Mesodermal cell (in vitro differentiated cells): ENCODE data around the gene GPC5.

Experiments
- H3K27ac ChIP-seq: 2 replicates; pipeline ENCODE4 v1.7.0; 2013; ENCODE audit warnings: mild to moderate bottlenecking, low read depth, low read length, moderate library complexity; ENCODE audit not compliant: severe bottlenecking
- H3K36me3 ChIP-seq: 2 replicates; pipeline ENCODE4 v1.7.1; 2013; ENCODE audit warnings: mild to moderate bottlenecking, low read length, moderate library complexity; ENCODE audit not compliant: control insufficient read depth, insufficient read depth
- H3K4me1 ChIP-seq: one replicate; pipeline ENCODE4 v1.7.1; 2013; ENCODE audit warnings: mild to moderate bottlenecking, low read length; ENCODE audit not compliant: insufficient read depth, control insufficient read depth, poor library complexity, severe bottlenecking
- H3K4me3 ChIP-seq: 2 replicates; pipeline ENCODE4 v1.7.0; 2013; ENCODE audit warnings: low read length, control low read depth, mild to moderate bottlenecking; ENCODE audit not compliant: insufficient read depth, poor library complexity, severe bottlenecking; ENCODE audit errors: extremely low read depth
- H3K9me3 ChIP-seq: 2 replicates; pipeline ENCODE4 v1.7.1; 2013; ENCODE audit warnings: mild to moderate bottlenecking, low read length, moderate library complexity; ENCODE audit not compliant: control insufficient read depth
- WGBS, 2 experiments: methylation state at CpG; one replicate each; pipeline ENCODE4 v1.1.5; 2013; ENCODE audit warnings: missing lambda C conversion rate in 2 of 2; ENCODE audit not compliant: insufficient coverage in 2 of 2; 5-methylcytosine and 5-hydroxymethylcytosine counted together

GPC5 gene

GRCh38 chr13:92804346-92804745 lies 1405.9 kb downstream of the GPC5 start:
- no peaks in the 10 kb centered on the region for H3K9me3 ChIP-seq
- no peak overlapping the region for H3K27ac ChIP-seq
- no peaks in the 10 kb centered on the region for H3K4me1 ChIP-seq
- no CpG with 5 or more reads among the region's 1 CpG for WGBS, 2 experiments
- H3K4me3 ChIP-seq = no peak overlapping the region
- H3K36me3 ChIP-seq = no peaks in the 10 kb centered on the region

DNA sequence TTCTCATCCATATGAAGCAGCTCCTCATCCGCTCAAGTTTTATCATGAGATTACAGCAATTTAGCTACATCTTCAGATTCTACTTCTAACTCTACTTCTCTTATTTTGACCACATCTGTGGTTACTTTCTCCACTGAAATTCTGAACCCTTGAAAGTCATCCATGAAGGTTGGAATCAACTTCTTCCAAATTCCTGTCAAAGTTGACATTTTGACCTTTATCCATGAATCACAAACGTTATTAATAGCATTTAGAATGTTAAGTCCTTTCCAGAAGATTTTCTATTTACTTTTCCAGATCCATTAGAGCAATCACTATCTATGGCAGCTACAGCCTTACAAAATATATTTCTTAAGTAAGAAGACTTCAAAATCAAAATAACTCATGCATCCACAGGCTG lies 1406.5 kb downstream of the GPC5 start:
- no peaks in the 10 kb centered on the region for H3K36me3 ChIP-seq
- H3K9me3 ChIP-seq = no peaks in the 10 kb centered on the region
- no peaks in the 10 kb centered on the region for H3K4me1 ChIP-seq
- H3K27ac ChIP-seq = no peak overlapping the region
- H3K4me3 ChIP-seq = no peak overlapping the region
- WGBS, 2 experiments = 88 to 100% methylated on average over 1 to 2 of the region's 2 CpGs

DNA sequence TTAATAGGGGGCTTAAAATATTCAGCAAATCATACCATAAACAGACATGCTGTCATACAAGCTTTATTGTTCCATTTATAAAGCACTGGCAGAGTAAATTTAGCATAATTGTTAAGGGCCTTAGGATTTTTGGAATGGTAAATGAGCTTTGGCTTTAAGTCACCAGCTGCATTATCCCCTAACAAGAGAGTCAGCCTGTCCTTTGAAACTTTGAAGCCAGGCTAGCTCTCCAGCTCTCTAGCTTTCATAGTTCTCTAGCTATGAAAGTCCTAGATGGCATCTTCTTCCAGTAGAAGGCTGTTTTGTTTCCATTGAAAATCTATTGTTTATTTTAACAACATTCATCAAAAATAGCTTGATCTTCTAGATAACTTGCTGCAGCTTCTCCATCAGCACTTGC lies 1407.3 kb downstream of the GPC5 start:
- H3K4me3 ChIP-seq = no peak overlapping the region
- H3K27ac ChIP-seq = no peak overlapping the region
- no peaks in the 10 kb centered on the region for H3K4me1 ChIP-seq
- no peaks in the 10 kb centered on the region for H3K36me3 ChIP-seq
- H3K9me3 ChIP-seq = no peaks in the 10 kb centered on the region

- Histone ChIP-seq H3K27ac (no peak overlapping the region), H3K36me3 (no peaks in the 10 kb centered on the region), H3K4me1 (no peaks in the 10 kb centered on the region), H3K9me3 (no peaks in the 10 kb centered on the region), H3K4me3 (no peak overlapping the region)
- WGBS, 2 experiments = 65 to 90% methylated on average over 2 of the region's 4 CpGs
Measured at GRCh38 chr13:92806215-92806614, 1407.8 kb downstream of the GPC5 start.

- Histone ChIP-seq H3K27ac (no peak overlapping the region), H3K9me3 (no peaks in the 10 kb centered on the region), H3K36me3 (no peaks in the 10 kb centered on the region), H3K4me1 (no peaks in the 10 kb centered on the region), H3K4me3 (no peak overlapping the region)
- 100% methylated on average over 2 of the region's 3 CpGs; no CpG with 5 or more reads in 1 of the 2 experiments for WGBS, 2 experiments
Measured at GRCh38 chr13:92807353-92807752, 1408.9 kb downstream of the GPC5 start.

DNA sequence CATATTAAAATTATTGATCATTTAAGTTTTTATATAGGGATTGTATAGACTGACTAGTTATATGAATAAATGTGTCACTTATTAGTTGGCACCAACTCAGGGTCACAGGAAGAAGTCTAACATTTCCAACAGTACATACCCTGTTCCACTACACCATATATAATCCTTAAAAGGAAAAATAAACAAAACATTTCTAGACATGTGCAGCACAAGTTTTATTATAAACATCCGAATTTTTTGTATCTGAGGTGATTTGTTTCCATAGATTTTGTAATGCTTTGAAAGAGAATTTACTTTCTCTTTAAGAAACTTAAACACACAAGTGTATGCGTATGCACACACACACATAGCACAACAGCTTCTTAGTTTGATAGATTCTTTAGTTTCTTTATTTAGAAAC lies 1409.5 kb downstream of the GPC5 start:
- no peaks in the 10 kb centered on the region for H3K9me3 ChIP-seq
- no peak overlapping the region for H3K27ac ChIP-seq
- no peaks in the 10 kb centered on the region for H3K36me3 ChIP-seq
- no peaks in the 10 kb centered on the region for H3K4me1 ChIP-seq
- WGBS, 2 experiments = no CpG with 5 or more reads among the region's 2 CpGs
- no peak overlapping the region for H3K4me3 ChIP-seq

DNA sequence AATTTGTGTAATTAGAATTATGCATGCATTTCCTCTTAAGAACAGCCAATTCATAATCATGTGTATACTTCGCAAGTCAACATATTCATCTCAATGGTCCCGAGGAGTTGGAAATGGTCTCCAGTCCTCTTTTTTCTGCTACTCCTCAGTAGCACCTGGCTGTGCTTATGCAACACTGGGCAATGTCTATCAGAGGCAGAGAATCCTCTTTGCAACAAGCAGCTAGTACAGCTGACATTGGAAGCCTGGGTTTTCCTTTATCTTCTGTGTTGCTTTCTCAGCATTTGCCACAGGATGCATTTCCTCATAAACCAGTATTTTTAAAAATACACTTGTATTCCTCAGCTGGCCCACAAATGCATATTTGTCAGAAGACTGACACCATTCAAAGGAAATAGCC lies 1422.9 kb downstream of the GPC5 start:
- H3K4me1 ChIP-seq = no peaks in the 10 kb centered on the region
- H3K36me3 ChIP-seq = no peaks in the 10 kb centered on the region
- WGBS, 2 experiments = 68 to 72% methylated on average over 2 of the region's 2 CpGs
- H3K9me3 ChIP-seq = no peaks in the 10 kb centered on the region
- no peak overlapping the region for H3K4me3 ChIP-seq
- H3K27ac ChIP-seq = no peak overlapping the region

- WGBS, 2 experiments = no CpG with 5 or more reads among the region's 1 CpG
- H3K36me3 ChIP-seq = no peaks in the 10 kb centered on the region
Measured at GRCh38 chr13:92823059-92823458, 1424.6 kb downstream of the GPC5 start.

DNA sequence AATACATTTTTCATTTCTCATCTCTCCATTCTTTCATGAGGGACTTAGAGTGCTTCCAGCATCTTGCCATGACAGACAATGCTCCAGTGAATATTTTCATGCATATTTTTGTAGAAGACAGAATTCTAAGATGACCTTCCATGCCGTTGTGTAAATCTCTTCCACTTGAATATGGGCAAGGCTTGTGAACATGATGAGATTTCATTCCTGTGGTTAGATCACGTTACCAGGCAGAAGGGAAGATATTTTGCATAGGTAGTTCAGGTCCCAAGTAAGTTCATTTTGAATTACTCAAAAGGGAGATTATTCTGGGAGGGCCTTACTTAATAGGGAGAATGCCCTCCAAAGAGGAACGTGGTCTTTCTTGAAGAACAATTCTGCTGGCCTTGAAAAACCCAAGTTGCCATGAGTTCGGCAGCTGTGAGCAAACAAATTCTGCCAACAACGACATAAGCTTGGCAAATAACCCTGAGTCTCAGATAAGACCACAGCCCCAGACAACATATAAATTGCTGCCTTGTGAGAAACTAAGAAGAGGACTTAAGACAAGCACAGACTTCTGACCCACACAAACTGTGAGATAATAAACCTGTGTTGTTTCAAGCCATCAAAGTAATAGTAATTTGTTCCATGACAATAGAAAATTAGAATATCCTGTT lies 1427.6 kb downstream of the GPC5 start:
- Histone ChIP-seq H3K27ac (no peak overlapping the region), H3K4me1 (no peaks in the 10 kb centered on the region), H3K4me3 (no peak overlapping the region), H3K36me3 (no peaks in the 10 kb centered on the region), H3K9me3 (no peaks in the 10 kb centered on the region)
- WGBS, 2 experiments = 78 to 94% methylated on average over 4 of the region's 5 CpGs

More at GRCh38 chr13:92823059-92823458, 1424.6 kb downstream of the GPC5 start:
- Histone ChIP-seq H3K4me1 (no peaks in the 10 kb centered on the region), H3K27ac (no peak overlapping the region), H3K9me3 (no peaks in the 10 kb centered on the region), H3K4me3 (no peak overlapping the region)

GRCh38 chr13:92827503-92827902 lies 1429.1 kb downstream of the GPC5 start:
- Histone ChIP-seq H3K36me3 (no peaks in the 10 kb centered on the region), H3K4me1 (no peaks in the 10 kb centered on the region), H3K9me3 (no peaks in the 10 kb centered on the region), H3K27ac (no peak overlapping the region), H3K4me3 (no peak overlapping the region)
- WGBS, 2 experiments = 86 to 88% methylated on average over 2 to 3 of the region's 4 CpGs

DNA sequence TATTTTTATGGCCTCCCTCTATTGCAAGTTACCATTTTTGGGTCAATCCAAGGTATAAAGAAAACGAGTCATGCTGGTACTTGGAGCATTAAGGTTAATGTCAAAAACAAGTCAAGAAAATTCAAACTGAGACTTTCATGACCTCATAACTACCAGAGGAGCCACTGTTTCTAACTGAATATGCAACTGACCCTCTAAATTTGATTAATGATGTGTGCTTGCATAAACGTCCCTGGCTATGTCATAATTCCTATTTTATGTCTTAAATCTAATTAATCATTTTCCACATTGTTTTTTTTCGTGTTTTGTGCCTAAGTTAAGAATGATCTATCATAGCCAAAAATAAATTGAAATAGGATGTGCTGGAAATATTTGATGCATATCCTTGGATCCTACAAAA lies 1431.5 kb downstream of the GPC5 start:
- WGBS, 2 experiments = no CpG with 5 or more reads among the region's 3 CpGs
- no peak overlapping the region for H3K27ac ChIP-seq

More for the DNA sequence above, 1431.5 kb downstream of the GPC5 start:
- H3K4me1 ChIP-seq = no peaks in the 10 kb centered on the region
- H3K4me3 ChIP-seq = no peak overlapping the region
- H3K36me3 ChIP-seq = no peaks in the 10 kb centered on the region
- H3K9me3 ChIP-seq = no peaks in the 10 kb centered on the region
